Tibial nerve (tissue), 3 donors: Measurements from ENCODE around the gene ZNF568.

Experiments used
- CTCF ChIP-seq, 5 experiments: fragments of 200-600 bp in 3 of 5; fragments of 450-650 bp in 2 of 5; sonication (generic) in 3 of 5; IDR thresholded peaks; one replicate each; pipeline ENCODE4 v1.5.1; 2016 to 2019; ENCODE audit warnings: antibody characterized with exemption in 5 of 5, mild to moderate bottlenecking in 3 of 5, moderate library complexity in 2 of 5
- POLR2A ChIP-seq, 2 donors: fragments of 450-650 bp; IDR thresholded peaks; one replicate each; pipeline ENCODE4 v1.6.1; 2017; ENCODE audit warnings: antibody characterized with exemption in 2 of 2, mild to moderate bottlenecking in 2 of 2, moderate library complexity in 2 of 2

DNA sequence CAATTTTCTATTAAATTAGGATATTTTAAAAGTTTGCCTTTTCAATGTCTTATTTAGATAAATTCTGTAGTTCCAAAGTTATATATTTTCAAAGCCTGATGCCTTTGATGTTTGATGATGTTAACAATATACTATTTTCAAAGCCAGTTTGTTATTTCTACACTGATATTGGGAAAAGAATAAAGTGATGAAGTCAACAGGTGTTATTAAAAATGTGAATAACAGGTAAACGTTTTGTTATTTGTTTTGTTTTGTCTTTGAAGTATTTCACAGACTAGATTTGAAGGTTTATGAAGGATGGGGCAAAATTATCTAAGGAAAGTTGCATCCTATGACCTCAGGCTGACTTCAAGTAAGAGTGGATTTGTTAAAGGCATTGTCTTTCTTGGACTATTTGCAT is 129.0 kb downstream of the ZNF568 start:
- TF ChIP-seq CTCF (IDR thresholded peaks at IDR 0.05) = no peak
- TF ChIP-seq POLR2A (IDR thresholded peaks at IDR 0.05) = no peak
